Measurements from ENCODE around the gene LEMD3. TPM values are rescaled to one million over a fixed set of nuclear protein-coding genes. Genes with fewer than 3 reads are reported as not detected.

The LEMD3 gene
- total RNA-seq, 1 experiment from 2014 or later, result 57.8 TPM

DNA sequence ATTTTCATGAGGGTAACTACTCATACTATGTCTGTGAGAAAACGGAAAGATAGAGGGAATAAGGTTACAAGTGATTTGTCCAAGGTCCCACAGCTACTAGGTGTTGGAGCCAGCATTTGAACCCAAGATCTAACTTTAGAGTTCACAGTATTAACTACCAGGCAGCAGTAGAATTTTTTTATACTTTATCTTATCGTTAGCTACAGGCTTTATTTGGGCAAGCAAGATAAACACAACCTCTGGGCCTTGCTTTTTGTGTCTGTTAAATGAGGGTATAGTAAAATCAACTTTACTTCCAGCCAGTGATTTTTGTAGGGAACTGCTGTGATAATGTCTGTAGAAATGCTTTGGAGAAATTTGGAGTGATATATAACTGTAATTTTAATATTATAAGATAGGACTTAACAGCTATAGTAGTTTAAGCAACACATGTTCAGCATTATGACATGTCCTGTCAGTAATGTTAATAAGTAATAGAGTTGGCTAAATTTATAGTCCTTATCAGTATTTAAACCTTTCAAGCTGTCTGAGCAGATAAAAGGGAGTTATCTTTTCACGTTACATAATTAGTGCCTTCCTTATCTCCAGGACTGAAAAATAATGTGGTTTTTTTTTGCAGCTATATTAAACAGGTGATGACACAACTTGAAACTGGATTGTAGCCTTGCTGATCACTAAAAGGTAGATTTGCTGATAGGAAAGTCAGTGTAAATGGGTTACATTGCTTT, 12.8 kb downstream of the LEMD3 start:
- H3K4me1 ChIP-seq (ENCODE audit: insufficient read depth, low read length), result no peaks in the 10 kb centered on the region
- no peaks in the 10 kb centered on the region for H3K9me2 ChIP-seq (replicated peaks; ENCODE audit: low read length)
- no peak for ATAC-seq
- no peaks in the 10 kb centered on the region for H3K9me3 ChIP-seq (ENCODE audit: low read length)
- no peaks in the 10 kb centered on the region for H3F3A ChIP-seq (ENCODE audit: low read length, unreplicated experiment)
- no peak overlapping the region for H3K4me3 ChIP-seq (ENCODE audit: low read length)
- CTCF ChIA-PET, result no interaction called here
- intact Hi-C loops (cut with micrococcal nuclease), result no loop called here
- 0 out of 2 replicates have a peak, but pooled peaks cover 3% of the 10 kb centered on the region for H4K20me1 ChIP-seq (ENCODE audit: low read length)
- H3K27me3 ChIP-seq (ENCODE audit: low read length), result no peaks in the 10 kb centered on the region
- H3K9ac ChIP-seq (ENCODE audit: low read length), result no peak overlapping the region
- no TSS peak for BruUV-seq (replicated peaks)
- H3K27ac ChIP-seq (ENCODE audit: low read length), result no peak overlapping the region
- POLR2A ChIA-PET (ENCODE audit: unreplicated experiment), result no interaction called here
- H2AFZ ChIP-seq (ENCODE audit: low read length), result no peak overlapping the region
- TF ChIP-seq CTCF (conservative IDR thresholded peaks at IDR 0.05; ENCODE audit: low read depth, low read length) (no peak), EZH2 (IDR thresholded peaks at IDR 0.05; ENCODE audit: low read length, unreplicated experiment) (no peak), EZH2phosphoT487 (IDR thresholded peaks at IDR 0.05; ENCODE audit: borderline replicate concordance, low read length) (no peak)
- peaks cover 80% of the 10 kb centered on the region for H3K79me2 ChIP-seq (ENCODE audit: low read length)
- no peak for DNase-seq
- peaks cover 9% of the 10 kb centered on the region; the same call in 1 of the 2 replicates for H3K36me3 ChIP-seq (ENCODE audit: low read depth, low read length)
- no peak overlapping the region for H3K4me2 ChIP-seq (ENCODE audit: low read length)

DNA sequence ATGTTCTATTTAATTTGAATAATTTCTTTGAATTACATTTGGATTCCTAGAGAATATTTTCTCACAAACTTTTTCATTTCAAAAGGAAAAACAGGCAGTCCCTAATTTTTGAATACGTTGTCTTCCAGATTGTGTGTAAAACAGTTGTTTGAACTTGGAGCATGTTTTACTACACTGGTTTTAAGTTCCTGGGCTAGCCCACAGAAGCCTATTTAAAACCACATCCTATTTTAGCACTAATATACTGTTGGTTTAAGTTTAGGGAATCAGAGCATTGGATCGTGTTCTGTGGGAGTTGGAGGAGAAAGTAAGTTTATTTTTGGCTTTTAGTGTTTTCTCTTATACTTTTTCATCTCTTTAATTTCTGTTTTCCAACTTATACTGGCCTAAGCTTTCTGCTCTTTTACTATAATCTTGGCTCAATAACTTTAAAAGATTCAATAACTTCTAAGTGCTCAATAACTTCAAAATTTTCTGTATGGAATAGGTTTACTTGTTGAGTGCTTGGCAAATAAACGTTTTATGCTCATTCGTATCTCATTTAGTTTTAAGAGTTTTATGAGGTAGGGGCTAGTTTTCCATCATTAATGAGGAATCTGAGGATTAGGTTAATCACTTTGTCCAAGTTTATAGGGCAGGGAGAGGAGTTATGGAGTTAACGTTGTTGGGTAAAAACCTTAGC, 14.9 kb downstream of the LEMD3 start:
- TF ChIP-seq EZH2 (IDR thresholded peaks at IDR 0.05; ENCODE audit: low read length, unreplicated experiment), result no peak
- no peak for TF ChIP-seq CTCF (conservative IDR thresholded peaks at IDR 0.05; ENCODE audit: low read depth, low read length)
- TF ChIP-seq EZH2phosphoT487 (IDR thresholded peaks at IDR 0.05; ENCODE audit: borderline replicate concordance, low read length), result no peak
- no peak for ATAC-seq
- peaks cover 78% of the 10 kb centered on the region for H3K79me2 ChIP-seq (ENCODE audit: low read length)

GRCh38 chr12:65184858-65185229, 15.5 kb downstream of the LEMD3 start:
- intact Hi-C loops (cut with micrococcal nuclease), result no loop called here
- Histone ChIP-seq H3K27ac (ENCODE audit: low read length) (no peak overlapping the region), H3K9me3 (ENCODE audit: low read length) (no peaks in the 10 kb centered on the region), H3K9ac (ENCODE audit: low read length) (no peak overlapping the region), H3K9me2 (replicated peaks; ENCODE audit: low read length) (no peaks in the 10 kb centered on the region), H3K79me2 (ENCODE audit: low read length) (peaks cover 80% of the 10 kb centered on the region), H4K20me1 (ENCODE audit: low read length) (no peaks in the 10 kb centered on the region), H3K4me1 (ENCODE audit: insufficient read depth, low read length) (no peaks in the 10 kb centered on the region; the same call in 1 of the 2 replicates), H3K4me2 (ENCODE audit: low read length) (no peak overlapping the region), H3K27me3 (ENCODE audit: low read length) (no peaks in the 10 kb centered on the region), H2AFZ (ENCODE audit: low read length) (no peak overlapping the region), H3K4me3 (ENCODE audit: low read length) (no peak overlapping the region), H3K36me3 (ENCODE audit: low read depth, low read length) (peaks cover 6% of the 10 kb centered on the region; the same call in 1 of the 2 replicates), H3F3A (ENCODE audit: low read length, unreplicated experiment) (no peaks in the 10 kb centered on the region)
- CTCF ChIA-PET, result no interaction called here
- TF ChIP-seq CTCF (conservative IDR thresholded peaks at IDR 0.05; ENCODE audit: low read depth, low read length), result no peak
- TF ChIP-seq EZH2 (IDR thresholded peaks at IDR 0.05; ENCODE audit: low read length, unreplicated experiment), result no peak
- TF ChIP-seq EZH2phosphoT487 (IDR thresholded peaks at IDR 0.05; ENCODE audit: borderline replicate concordance, low read length), result no peak
- no TSS peak for BruUV-seq (replicated peaks)
- DNase-seq (no peak), ATAC-seq (no peak)
- POLR2A ChIA-PET (ENCODE audit: unreplicated experiment), result no interaction called here

More for the DNA sequence above, 14.9 kb downstream of the LEMD3 start:
- Histone ChIP-seq H4K20me1 (ENCODE audit: low read length) (no peaks in the 10 kb centered on the region), H3K4me2 (ENCODE audit: low read length) (no peak overlapping the region), H3K4me1 (ENCODE audit: insufficient read depth, low read length) (no peaks in the 10 kb centered on the region; the same call in 1 of the 2 replicates), H3F3A (ENCODE audit: low read length, unreplicated experiment) (no peaks in the 10 kb centered on the region), H3K9ac (ENCODE audit: low read length) (no peak overlapping the region), H3K36me3 (ENCODE audit: low read depth, low read length) (peaks cover 6% of the 10 kb centered on the region; the same call in 1 of the 2 replicates), H3K27me3 (ENCODE audit: low read length) (no peaks in the 10 kb centered on the region), H2AFZ (ENCODE audit: low read length) (no peak overlapping the region), H3K9me2 (replicated peaks; ENCODE audit: low read length) (no peaks in the 10 kb centered on the region), H3K4me3 (ENCODE audit: low read length) (no peak overlapping the region), H3K27ac (ENCODE audit: low read length) (no peak overlapping the region), H3K9me3 (ENCODE audit: low read length) (no peaks in the 10 kb centered on the region)
- ChIA-PET POLR2A (ENCODE audit: unreplicated experiment) (no interaction called here), CTCF (no interaction called here)
- intact Hi-C loops (cut with micrococcal nuclease), result no loop called here
- DNase-seq, result no peak
- BruUV-seq (replicated peaks), result no TSS peak
